ENCODE results near the gene GID8. TPM values are rescaled to one million over a fixed set of nuclear protein-coding genes. Genes with fewer than 3 reads are reported as not detected.

GID8 gene
- total and polyA plus RNA-seq, 5 donors: 8.9 to 22.1 (median 19.7) TPM

DNA sequence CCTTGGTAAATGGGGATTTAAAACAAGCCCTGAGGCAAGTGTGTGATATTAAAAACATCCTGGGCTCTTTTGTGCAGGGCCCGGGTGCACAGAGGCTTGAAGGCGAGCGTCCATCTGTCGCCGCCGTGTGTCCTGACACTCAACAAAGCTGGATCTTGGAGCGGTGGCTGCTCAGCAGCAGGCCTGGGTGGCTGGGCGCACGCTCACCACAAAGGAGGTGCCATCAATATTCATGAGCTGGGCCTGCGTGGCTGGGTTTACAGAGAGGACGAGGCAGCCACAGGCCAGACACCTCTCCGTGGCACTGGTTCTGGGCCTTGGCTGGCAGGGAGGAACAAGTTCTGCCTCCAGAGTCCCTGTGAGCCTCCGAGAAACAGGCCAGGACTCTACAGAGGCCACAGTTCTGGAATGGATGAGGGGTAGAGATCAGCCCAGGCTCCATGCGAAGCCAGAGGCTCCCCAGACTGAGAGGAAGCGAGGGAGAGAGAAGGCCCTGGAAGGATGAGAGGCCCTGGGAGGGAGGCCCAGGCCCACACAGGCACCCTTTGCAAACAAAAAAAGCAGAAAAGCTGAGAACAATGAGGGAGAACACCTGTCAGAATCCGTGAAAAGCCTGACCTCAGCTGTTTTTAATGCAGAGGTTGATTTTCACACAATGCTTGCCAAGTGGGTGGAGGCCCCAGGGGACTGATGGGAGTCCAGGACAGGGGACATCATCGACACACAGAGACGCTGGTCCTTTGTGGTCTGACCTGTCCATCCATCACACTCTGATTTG is 46.9 kb downstream of the GID8 start:
- DNase-seq: no peak
- Histone ChIP-seq H3K4me3 (ENCODE audit: low read length) (no peak overlapping the region), H3K27me3 (ENCODE audit: control insufficient read depth, insufficient read depth) (no peaks in the 10 kb centered on the region), H3K4me1 (ENCODE audit: control insufficient read depth, insufficient read depth, low read length) (no peaks in the 10 kb centered on the region), H3K9me3 (ENCODE audit: control insufficient read depth, low read length) (no peaks in the 10 kb centered on the region), H3K27ac (ENCODE audit: low read length) (no peak overlapping the region)
- no peak for ATAC-seq
- intact Hi-C loops (cut with DNase I): no loop called here
- WGBS: 77% methylated on average over 18 of the region's 18 CpGs

DNA sequence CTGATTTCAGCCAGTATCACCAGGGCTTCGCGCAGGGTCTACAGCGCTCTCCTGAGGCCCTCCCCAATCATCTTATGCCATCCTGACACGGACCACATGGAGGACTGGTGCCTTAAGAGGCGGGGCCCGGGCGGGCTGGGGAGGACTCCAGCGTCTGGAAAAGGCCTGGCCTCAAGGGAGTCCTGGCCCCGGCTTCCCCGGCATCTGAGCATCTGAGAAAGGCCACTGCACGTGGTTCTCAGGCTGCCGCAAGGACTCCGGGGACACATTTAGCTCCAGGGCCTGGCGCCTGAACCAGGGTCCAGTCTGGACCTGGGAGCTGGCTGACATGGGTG is 47.5 kb downstream of the GID8 start:
- Histone ChIP-seq H3K4me1 (ENCODE audit: control insufficient read depth, insufficient read depth, low read length) (no peaks in the 10 kb centered on the region), H3K27me3 (ENCODE audit: control insufficient read depth, insufficient read depth) (no peaks in the 10 kb centered on the region), H3K27ac (ENCODE audit: low read length) (no peak overlapping the region), H3K9me3 (ENCODE audit: control insufficient read depth, low read length) (no peaks in the 10 kb centered on the region), H3K4me3 (ENCODE audit: low read length) (no peak overlapping the region)
- ATAC-seq (peak in 1 of 2 donors; percentile 15), DNase-seq (no peak)
- 55% methylated on average over 14 of the region's 14 CpGs for WGBS
- intact Hi-C loops (cut with DNase I): no loop called here

DNA sequence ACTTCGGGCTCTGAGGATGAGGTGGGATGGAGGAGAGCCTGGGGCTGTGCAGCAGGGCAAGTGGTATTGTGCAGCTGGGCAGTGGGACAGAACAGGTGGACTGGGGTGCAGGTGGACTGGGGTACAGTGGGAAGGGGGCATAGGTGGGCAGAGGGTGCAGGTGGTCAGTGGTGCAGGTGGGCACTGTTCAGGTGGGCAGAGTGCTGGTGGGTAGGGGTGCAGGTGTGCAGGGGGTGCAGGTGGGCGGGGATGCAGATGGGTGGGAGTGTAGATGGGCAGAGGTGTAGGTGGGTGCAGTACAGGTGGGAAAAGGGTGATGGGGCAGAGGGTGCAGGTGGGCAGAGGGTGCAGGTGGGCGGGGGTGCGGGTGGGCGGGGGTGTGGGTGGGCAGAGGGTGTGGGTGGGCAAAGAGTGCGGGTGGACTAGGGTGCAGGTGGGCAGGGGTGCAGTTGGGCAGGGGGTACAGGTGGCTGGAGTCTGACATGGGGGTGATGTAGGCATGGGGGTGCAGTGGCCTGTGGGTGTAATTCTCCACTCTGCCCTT is 48.4 kb downstream of the GID8 start:
- H3K27ac ChIP-seq (ENCODE audit: low read length): no peak overlapping the region
- no peaks in the 10 kb centered on the region for H3K4me1 ChIP-seq (ENCODE audit: control insufficient read depth, insufficient read depth, low read length)
- DNase-seq (no peak), ATAC-seq (no peak)
- H3K4me3 ChIP-seq (ENCODE audit: low read length): no peak overlapping the region
- H3K9me3 ChIP-seq (ENCODE audit: control insufficient read depth, low read length): no peaks in the 10 kb centered on the region
- no peaks in the 10 kb centered on the region for H3K27me3 ChIP-seq (ENCODE audit: control insufficient read depth, insufficient read depth)
- intact Hi-C loops (cut with DNase I): no loop called here
- WGBS: 74% methylated on average over 6 of the region's 6 CpGs

DNA sequence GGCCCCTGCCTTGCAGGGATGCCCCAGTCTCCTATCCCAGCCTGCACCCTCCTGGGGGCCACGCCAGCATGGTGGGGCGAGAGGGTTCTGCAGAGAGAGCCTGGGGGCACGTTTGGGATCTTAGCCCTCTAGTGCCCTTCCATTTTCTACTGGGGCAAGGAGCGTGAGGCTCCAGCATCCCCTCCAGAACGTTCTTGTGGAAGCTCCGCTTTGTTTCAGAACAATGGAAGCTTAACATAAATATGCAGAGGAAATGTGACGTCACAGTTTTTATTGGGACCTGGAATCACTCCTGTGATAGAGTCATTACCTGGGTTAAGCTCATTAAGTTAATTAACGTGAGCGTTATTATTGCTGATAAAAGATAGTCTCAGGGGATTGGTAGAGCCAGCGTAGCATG is 49.2 kb downstream of the GID8 start:
- Histone ChIP-seq H3K4me3 (ENCODE audit: low read length) (no peak overlapping the region), H3K27me3 (ENCODE audit: control insufficient read depth, insufficient read depth) (no peaks in the 10 kb centered on the region), H3K4me1 (ENCODE audit: control insufficient read depth, insufficient read depth, low read length) (no peaks in the 10 kb centered on the region), H3K27ac (ENCODE audit: low read length) (no peak overlapping the region), H3K9me3 (ENCODE audit: control insufficient read depth, low read length) (no peaks in the 10 kb centered on the region)
- intact Hi-C loops (cut with DNase I): no loop called here
- WGBS: 51% methylated on average over 10 of the region's 10 CpGs
- DNase-seq: no peak
- no peak for ATAC-seq

DNA sequence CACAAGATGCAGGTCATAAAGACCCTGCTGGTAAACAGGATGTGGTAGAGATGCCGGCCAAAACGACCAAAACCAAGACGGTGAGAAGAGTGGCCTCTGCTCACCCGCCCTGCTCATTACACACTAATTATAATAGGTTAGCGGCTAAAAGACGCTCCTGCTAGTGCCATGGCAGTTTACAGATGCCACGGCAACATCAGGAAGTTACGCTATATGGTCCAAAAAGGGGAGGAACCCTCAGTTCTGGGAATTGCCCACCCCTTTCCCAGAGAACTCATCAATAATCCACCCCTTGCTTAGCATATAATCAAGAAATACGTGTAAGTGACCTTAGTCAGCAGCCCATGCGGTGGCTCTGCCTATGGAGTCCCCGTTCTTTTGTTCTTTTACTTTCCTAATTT is 51.3 kb downstream of the GID8 start:
- no peak overlapping the region for H3K4me3 ChIP-seq (ENCODE audit: low read length)
- DNase-seq: peak in 1 of 3 donors; percentile 2
- no peaks in the 10 kb centered on the region for H3K27me3 ChIP-seq (ENCODE audit: control insufficient read depth, insufficient read depth)

DNA sequence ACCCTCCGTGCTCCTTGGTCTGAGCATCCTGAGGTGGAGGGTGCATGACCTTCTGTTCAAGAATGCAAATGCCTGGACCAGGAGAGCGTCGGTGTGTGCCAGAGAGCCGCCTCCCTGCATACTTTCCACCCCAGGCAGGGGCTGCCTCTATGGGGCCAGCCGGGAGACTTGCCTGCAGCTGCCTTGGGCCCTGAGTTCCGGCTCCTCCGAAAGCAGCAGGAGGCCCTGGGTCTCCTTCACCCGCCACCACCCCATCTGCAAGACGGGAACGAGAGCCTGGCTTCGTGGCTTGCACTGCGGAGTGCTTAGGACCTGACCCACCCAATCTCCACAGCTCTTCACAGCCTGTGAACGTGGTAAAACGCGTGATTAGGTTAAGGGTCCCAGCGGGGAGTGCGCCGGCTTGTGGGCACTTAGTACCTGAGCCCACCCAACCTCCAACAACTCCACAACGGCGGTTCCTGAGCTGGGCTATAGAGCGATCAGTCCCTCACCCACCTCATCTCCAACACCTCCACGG is 52.4 kb downstream of the GID8 start:
- WGBS: 72% methylated on average over 22 of the region's 22 CpGs
- H3K4me1 ChIP-seq (ENCODE audit: control insufficient read depth, insufficient read depth, low read length): no peaks in the 10 kb centered on the region
- intact Hi-C loops (cut with DNase I): no loop called here
- H3K27me3 ChIP-seq (ENCODE audit: control insufficient read depth, insufficient read depth): no peaks in the 10 kb centered on the region
- ATAC-seq (no peak), DNase-seq (peak in 1 of 3 donors; percentile 39)
- no peaks in the 10 kb centered on the region for H3K9me3 ChIP-seq (ENCODE audit: control insufficient read depth, low read length)
- no peak overlapping the region for H3K27ac ChIP-seq (ENCODE audit: low read length)
- H3K4me3 ChIP-seq (ENCODE audit: low read length): no peak overlapping the region

More for the DNA sequence above, 51.3 kb downstream of the GID8 start:
- H3K9me3 ChIP-seq (ENCODE audit: control insufficient read depth, low read length): no peaks in the 10 kb centered on the region
- H3K4me1 ChIP-seq (ENCODE audit: control insufficient read depth, insufficient read depth, low read length): no peaks in the 10 kb centered on the region
- 62% methylated on average over 11 of the region's 11 CpGs for WGBS
- no peak for ATAC-seq
- intact Hi-C loops (cut with DNase I): no loop called here
- no peak overlapping the region for H3K27ac ChIP-seq (ENCODE audit: low read length)

DNA sequence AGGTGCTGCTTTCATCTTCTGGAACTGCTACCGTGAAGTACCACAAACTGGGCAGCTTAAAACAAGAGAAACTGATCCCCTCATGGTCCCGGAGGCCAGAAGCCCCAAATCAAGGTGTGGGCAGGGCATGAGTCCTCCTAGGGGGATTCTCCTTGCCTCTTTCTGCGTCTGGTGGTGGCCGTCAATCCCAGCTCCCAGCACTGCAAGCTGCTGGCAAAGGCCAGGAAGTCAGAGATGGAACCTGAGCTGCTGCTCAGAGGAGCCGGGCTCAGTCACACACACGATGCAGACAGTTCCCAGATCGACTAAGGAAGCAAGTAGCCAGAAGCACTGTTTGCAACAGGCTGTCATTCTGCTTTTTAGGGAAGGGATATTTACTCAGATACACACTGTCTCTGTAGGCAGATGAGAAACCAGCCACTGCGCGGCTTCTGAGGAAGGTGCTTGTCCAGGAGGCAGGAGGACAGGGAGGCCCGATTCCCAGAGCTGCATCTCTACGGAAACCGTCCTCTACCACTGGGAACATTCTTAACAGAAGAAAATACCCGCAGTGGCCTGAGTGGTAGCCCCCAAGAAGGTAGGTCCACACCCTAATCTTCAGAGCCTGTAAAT is 53.4 kb downstream of the GID8 start:
- WGBS: 74% methylated on average over 13 of the region's 13 CpGs
- Histone ChIP-seq H3K27ac (ENCODE audit: low read length) (no peak overlapping the region), H3K4me1 (ENCODE audit: control insufficient read depth, insufficient read depth, low read length) (no peaks in the 10 kb centered on the region), H3K27me3 (ENCODE audit: control insufficient read depth, insufficient read depth) (no peaks in the 10 kb centered on the region), H3K9me3 (ENCODE audit: control insufficient read depth, low read length) (no peaks in the 10 kb centered on the region), H3K4me3 (ENCODE audit: low read length) (no peak overlapping the region)
- ATAC-seq: no peak
- intact Hi-C loops (cut with DNase I): no loop called here
- peak in 1 of 3 donors; percentile 5 for DNase-seq

DNA sequence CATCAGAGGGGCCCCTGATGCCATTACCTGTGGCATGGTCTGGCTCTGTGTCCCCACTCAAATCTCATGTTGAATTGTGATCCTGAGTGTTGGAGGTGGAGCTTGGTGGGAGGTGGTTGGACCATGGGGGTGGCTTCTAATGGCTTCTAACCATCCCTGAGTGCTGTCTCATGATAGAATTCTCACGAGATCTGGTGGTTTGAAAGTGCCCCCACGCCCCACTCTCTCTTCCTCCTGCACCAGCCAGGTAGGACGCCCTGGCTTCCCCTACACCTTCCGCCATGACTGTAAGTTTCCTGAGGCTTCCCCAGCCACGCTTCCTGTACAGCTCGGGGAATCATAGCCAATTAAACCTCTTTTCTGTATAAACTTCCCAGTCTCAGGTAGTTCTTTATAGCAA is 53.9 kb downstream of the GID8 start:
- H3K9me3 ChIP-seq (ENCODE audit: control insufficient read depth, low read length): no peaks in the 10 kb centered on the region
- no peak for ATAC-seq
- no peaks in the 10 kb centered on the region for H3K4me1 ChIP-seq (ENCODE audit: control insufficient read depth, insufficient read depth, low read length)
- peak in 1 of 3 donors; percentile 5 for DNase-seq
- no peak overlapping the region for H3K4me3 ChIP-seq (ENCODE audit: low read length)
- H3K27ac ChIP-seq (ENCODE audit: low read length): no peak overlapping the region
- no peaks in the 10 kb centered on the region for H3K27me3 ChIP-seq (ENCODE audit: control insufficient read depth, insufficient read depth)
- intact Hi-C loops (cut with DNase I): no loop called here
- WGBS: 64% methylated on average over 6 of the region's 6 CpGs

DNA sequence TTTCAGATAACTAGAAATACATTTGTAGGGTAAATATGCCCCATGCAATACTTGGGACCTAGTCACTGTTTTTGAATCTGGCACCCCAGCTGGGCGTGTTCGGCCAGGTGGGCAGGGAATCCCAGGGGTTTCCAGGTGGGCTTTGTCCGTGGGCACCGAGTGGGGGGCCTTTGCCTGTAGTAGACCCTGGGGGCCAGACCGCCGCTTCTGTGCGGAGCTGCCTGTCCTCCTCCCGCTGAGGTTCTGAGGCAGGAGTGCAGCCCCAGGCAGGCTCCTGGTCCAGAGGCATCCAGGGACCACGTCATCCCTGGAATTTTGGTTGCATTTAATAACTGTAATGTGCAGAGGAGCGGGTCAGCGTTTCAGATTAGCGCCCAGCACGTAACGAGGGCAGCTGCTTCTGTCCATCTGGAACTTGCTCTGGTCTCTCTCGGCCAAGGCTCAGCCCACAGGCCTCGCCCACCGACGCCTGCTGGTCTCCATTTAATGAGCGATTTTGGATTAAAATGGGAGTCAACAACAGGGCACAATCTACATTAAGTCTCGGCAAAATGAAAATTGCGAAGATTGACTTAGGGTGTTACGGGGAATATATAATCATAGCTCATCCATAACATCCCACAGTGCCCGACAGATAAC is 56.0 kb downstream of the GID8 start:
- 85% methylated on average over 23 of the region's 23 CpGs for WGBS
- H3K4me3 ChIP-seq (ENCODE audit: low read length): no peak overlapping the region
- H3K27me3 ChIP-seq (ENCODE audit: control insufficient read depth, insufficient read depth): no peaks in the 10 kb centered on the region
- no peaks in the 10 kb centered on the region for H3K9me3 ChIP-seq (ENCODE audit: control insufficient read depth, low read length)
- intact Hi-C loops (cut with DNase I): no loop called here
- DNase-seq (peak in 2 of 3 donors; percentile 33 to 43), ATAC-seq (no peak)
- H3K4me1 ChIP-seq (ENCODE audit: control insufficient read depth, insufficient read depth, low read length): no peaks in the 10 kb centered on the region
- H3K27ac ChIP-seq (ENCODE audit: low read length): no peak overlapping the region

DNA sequence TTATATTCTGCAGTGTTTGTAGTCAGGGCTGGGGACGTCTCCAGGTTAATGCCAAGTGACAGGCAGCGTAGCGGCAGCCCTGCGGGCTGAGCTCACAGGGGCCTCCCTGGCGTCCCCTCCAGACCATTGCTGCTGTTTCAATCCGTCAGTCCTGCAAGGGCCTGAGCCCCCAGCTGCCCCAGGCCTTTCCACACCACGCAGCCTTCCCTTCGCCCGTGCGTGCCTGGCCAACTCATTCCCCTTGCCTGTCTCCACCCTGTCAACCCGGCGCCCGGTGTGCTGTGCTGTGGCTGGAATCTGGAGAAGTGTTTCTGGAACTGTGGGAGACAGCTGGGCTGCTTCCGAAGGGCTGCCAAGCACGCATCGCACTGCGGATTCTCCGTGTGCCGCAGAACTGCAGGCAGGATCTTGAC is 56.9 kb downstream of the GID8 start:
- no peaks in the 10 kb centered on the region for H3K27me3 ChIP-seq (ENCODE audit: control insufficient read depth, insufficient read depth)
- no peaks in the 10 kb centered on the region for H3K9me3 ChIP-seq (ENCODE audit: control insufficient read depth, low read length)
- no peak overlapping the region for H3K4me3 ChIP-seq (ENCODE audit: low read length)
- peak in 1 of 3 donors; percentile 19 for DNase-seq
- H3K27ac ChIP-seq (ENCODE audit: low read length): no peak overlapping the region
- WGBS: 63% methylated on average over 19 of the region's 19 CpGs
- intact Hi-C loops (cut with DNase I): no loop called here
- H3K4me1 ChIP-seq (ENCODE audit: control insufficient read depth, insufficient read depth, low read length): no peaks in the 10 kb centered on the region
- no peak for ATAC-seq

DNA sequence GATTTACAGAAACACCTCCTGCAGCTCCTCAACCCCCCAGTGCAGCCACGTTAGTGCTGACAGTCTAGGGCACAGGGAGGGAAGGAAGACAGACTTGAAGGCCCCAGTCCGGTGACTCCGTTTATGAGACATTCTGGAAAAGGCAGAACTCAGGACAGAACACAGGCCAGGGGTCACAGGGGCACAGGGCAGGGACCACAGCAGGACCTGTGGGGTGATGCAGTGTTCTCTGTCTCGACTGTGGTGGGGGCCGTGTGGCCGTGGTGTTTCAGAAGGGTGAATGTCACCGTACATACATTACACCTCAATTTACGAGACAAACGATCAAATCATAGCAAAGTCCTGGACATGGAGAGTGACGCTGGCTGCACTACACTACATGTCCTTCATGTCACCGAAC is 57.5 kb downstream of the GID8 start:
- ATAC-seq (no peak), DNase-seq (peak in 1 of 3 donors; percentile 2)
- no peaks in the 10 kb centered on the region for H3K9me3 ChIP-seq (ENCODE audit: control insufficient read depth, low read length)
- WGBS: 67% methylated on average over 11 of the region's 11 CpGs
- H3K4me3 ChIP-seq (ENCODE audit: low read length): no peak overlapping the region
- no peaks in the 10 kb centered on the region for H3K4me1 ChIP-seq (ENCODE audit: control insufficient read depth, insufficient read depth, low read length)
- H3K27ac ChIP-seq (ENCODE audit: low read length): no peak overlapping the region
- intact Hi-C loops (cut with DNase I): no loop called here
- H3K27me3 ChIP-seq (ENCODE audit: control insufficient read depth, insufficient read depth): no peaks in the 10 kb centered on the region
